H9 (cell line): ENCODE data around the gene OSGIN1. TPM values are rescaled to one million over a fixed set of nuclear protein-coding genes. Genes with fewer than 3 reads are reported as not detected.
A peak's percentile ranks its signal among the peaks of the same experiment; 100 is the strongest.

Experiments used
- DNase-seq: peaks from one replicate; pipeline ENCODE4 v3.0.0-alpha.2; 2017
- H2AFZ ChIP-seq: one replicate; pipeline ENCODE4 v1.6.1; 2013; ENCODE audit warnings: mild to moderate bottlenecking, low read length, control low read depth, moderate library complexity
- H2AK5ac ChIP-seq: 2 replicates; pipeline ENCODE4 v1.6.1; 2013; ENCODE audit warnings: low read length, control low read depth, mixed read lengths; ENCODE audit not compliant: insufficient read length
- H2BK120ac ChIP-seq: one replicate; pipeline ENCODE4 v1.6.1; 2013; ENCODE audit warnings: low read depth, mild to moderate bottlenecking, low read length, control low read depth, inconsistent platforms; ENCODE audit not compliant: poor library complexity, severe bottlenecking
- H2BK12ac ChIP-seq: 2 replicates; pipeline ENCODE4 v1.6.1; 2013; ENCODE audit warnings: low read length, control low read depth, mixed read lengths, low read depth; ENCODE audit not compliant: insufficient read length
- H2BK15ac ChIP-seq: 2 replicates; pipeline ENCODE4 v1.6.1; 2013; ENCODE audit warnings: low read depth, low read length, control low read depth
- H2BK20ac ChIP-seq: one replicate; pipeline ENCODE4 v1.6.1; 2013; ENCODE audit warnings: low read depth, mild to moderate bottlenecking, low read length, control low read depth, inconsistent platforms; ENCODE audit not compliant: poor library complexity, severe bottlenecking
- H2BK5ac ChIP-seq: 2 replicates; pipeline ENCODE4 v1.6.1; 2013; ENCODE audit warnings: low read length, control low read depth, mixed read lengths; ENCODE audit not compliant: insufficient read length
- H3K14ac ChIP-seq: 2 replicates; pipeline ENCODE4 v1.6.1; 2013; ENCODE audit warnings: low read length, control low read depth; ENCODE audit not compliant: insufficient read depth
- H3K18ac ChIP-seq: 2 replicates; pipeline ENCODE4 v1.6.1; 2013; ENCODE audit warnings: low read depth, mild to moderate bottlenecking, mixed read lengths, low read length, control low read depth; ENCODE audit not compliant: insufficient read length
- H3K23ac ChIP-seq: 2 replicates; pipeline ENCODE4 v1.6.1; 2013; ENCODE audit warnings: low read length, control low read depth, mixed read lengths, low read depth; ENCODE audit not compliant: insufficient read length
- H3K23me2 ChIP-seq: 2 replicates; pipeline ENCODE4 v1.6.1; 2013; ENCODE audit warnings: low read depth, mild to moderate bottlenecking, mixed read lengths, low read length, control low read depth; ENCODE audit not compliant: insufficient read length, poor library complexity, severe bottlenecking
- H3K27ac ChIP-seq: 2 replicates; pipeline ENCODE4 v1.5.1; 2013; ENCODE audit warnings: low read length, control low read depth, mixed read lengths, low read depth; ENCODE audit not compliant: insufficient read length
- H3K27me3 ChIP-seq: 2 replicates; pipeline ENCODE4 v1.6.1; 2013; ENCODE audit warnings: low read length, control low read depth, inconsistent platforms; ENCODE audit not compliant: insufficient read depth
- H3K4ac ChIP-seq: 2 replicates; pipeline ENCODE4 v1.6.1; 2013; ENCODE audit warnings: low read depth, mild to moderate bottlenecking, control low read depth, inconsistent platforms, low read length, moderate library complexity
- H3K4me1 ChIP-seq: 2 replicates; pipeline ENCODE4 v1.6.1; 2013; ENCODE audit warnings: low read length, control low read depth, inconsistent platforms; ENCODE audit not compliant: insufficient read depth
- H3K4me2 ChIP-seq: 2 replicates; pipeline ENCODE4 v1.6.1; 2013; ENCODE audit warnings: low read length, control low read depth, mixed read lengths; ENCODE audit not compliant: insufficient read length, insufficient read depth
- H3K56ac ChIP-seq: 2 replicates; pipeline ENCODE4 v1.6.1; 2013; ENCODE audit warnings: low read depth, mild to moderate bottlenecking, mixed read lengths, low read length, control low read depth; ENCODE audit not compliant: insufficient read length
- H3K79me1 ChIP-seq: 2 replicates; pipeline ENCODE4 v1.6.1; 2013; ENCODE audit warnings: low read depth, mild to moderate bottlenecking, moderate library complexity, low read length, control low read depth, inconsistent platforms; ENCODE audit not compliant: insufficient read depth, poor library complexity, severe bottlenecking
- H3K79me2 ChIP-seq: 2 replicates; pipeline ENCODE4 v1.6.1; 2013; ENCODE audit warnings: low read length, control low read depth, inconsistent platforms; ENCODE audit not compliant: insufficient read depth
- H3K9ac ChIP-seq: 2 replicates; pipeline ENCODE4 v1.6.1; 2013; ENCODE audit warnings: low read length, control low read depth, mixed read lengths; ENCODE audit not compliant: insufficient read length; ENCODE audit errors: extremely low read depth
- H3K9me3 ChIP-seq: one replicate; pipeline ENCODE4 v1.6.1; 2013; ENCODE audit warnings: low read depth, low read length, inconsistent platforms; ENCODE audit not compliant: control insufficient read depth
- H3T11ph ChIP-seq: one replicate; pipeline ENCODE4 v1.6.1; 2013; ENCODE audit warnings: mild to moderate bottlenecking, low read length, control low read depth, inconsistent platforms
- H4K20me1 ChIP-seq: one replicate; pipeline ENCODE4 v1.6.1; 2013; ENCODE audit not compliant: control insufficient read depth, insufficient read length, insufficient read depth
- H4K5ac ChIP-seq: 2 replicates; pipeline ENCODE4 v1.6.1; 2013; ENCODE audit warnings: low read depth, mild to moderate bottlenecking, mixed read lengths, low read length, control low read depth; ENCODE audit not compliant: insufficient read length
- H4K8ac ChIP-seq: replicated peaks from 2 replicates; pipeline ENCODE4 v1.6.1; 2013; ENCODE audit warnings: low read length, control low read depth, mixed read lengths, low read depth; ENCODE audit not compliant: insufficient read length
- H4K91ac ChIP-seq: 2 replicates; pipeline ENCODE4 v1.6.1; 2013; ENCODE audit warnings: low read depth, mild to moderate bottlenecking, moderate library complexity, mixed read lengths, low read length, control low read depth; ENCODE audit not compliant: insufficient read length
- H3K27ac Mint-ChIP-seq, 3 experiments: 2 replicates in 2 of 3; 3 replicates in 1 of 3; pipeline ENCODE4 v1.8.0; 2020 to 2021; ENCODE audit warnings: mixed read lengths in 3 of 3, mild to moderate bottlenecking in 1 of 3, moderate library complexity in 1 of 3
- H3K27me3 Mint-ChIP-seq: 2 replicates; pipeline ENCODE4 v1.8.0; 2021; ENCODE audit warnings: low read depth, mild to moderate bottlenecking, moderate library complexity, mixed read lengths
- H3K36me3 Mint-ChIP-seq, 3 experiments: 2 replicates in 2 of 3; 3 replicates in 1 of 3; pipeline ENCODE4 v1.8.0; 2020 to 2021; ENCODE audit warnings: low read depth in 3 of 3, mixed read lengths in 3 of 3; ENCODE audit not compliant: insufficient read depth in 1 of 3
- H3K4me1 Mint-ChIP-seq, 2 experiments: 2 replicates each; pipeline ENCODE4 v1.8.0; 2020; ENCODE audit warnings: mixed read lengths in 2 of 2
- H3K4me3 Mint-ChIP-seq, 2 experiments: 2 replicates in 1 of 2; 3 replicates in 1 of 2; pipeline ENCODE4 v1.8.0; 2020 to 2021; ENCODE audit warnings: mild to moderate bottlenecking in 2 of 2, mixed read lengths in 2 of 2, moderate library complexity in 1 of 2
- H3K9me3 Mint-ChIP-seq, 2 experiments: 2 replicates in 1 of 2; 3 replicates in 1 of 2; pipeline ENCODE4 v1.8.0; 2020; ENCODE audit warnings: mild to moderate bottlenecking in 2 of 2, mixed read lengths in 2 of 2, moderate library complexity in 1 of 2
- WGBS: extraction: QIAGEN DNeasy Blood & Tissue Kit; methylation state at CpG from one replicate; pipeline ENCODE4 v1.1.7; 2013; ENCODE audit warnings: missing lambda C conversion rate, low lambda C conversion rate, mixed read lengths; ENCODE audit not compliant: insufficient read length; ENCODE audit errors: extremely low coverage; 5-methylcytosine and 5-hydroxymethylcytosine counted together
- total RNA-seq: library from RNA; stranded (reverse); gene quantifications from 2 replicates; pipeline ENCODE4 v1.2.1, GENCODE V29; 2021
- TF ChIP-seq, protein P1 (sequence below): fragments of 200-600 bp; sonication (generic); conservative IDR thresholded peaks from 3 replicates; pipeline ENCODE4 v1.8.0; 2021; ENCODE audit warnings: antibody characterized with exemption, mild to moderate bottlenecking

Gene OSGIN1
- total RNA-seq, 1 experiment from 2014 or later, result 0.63 TPM

DNA sequence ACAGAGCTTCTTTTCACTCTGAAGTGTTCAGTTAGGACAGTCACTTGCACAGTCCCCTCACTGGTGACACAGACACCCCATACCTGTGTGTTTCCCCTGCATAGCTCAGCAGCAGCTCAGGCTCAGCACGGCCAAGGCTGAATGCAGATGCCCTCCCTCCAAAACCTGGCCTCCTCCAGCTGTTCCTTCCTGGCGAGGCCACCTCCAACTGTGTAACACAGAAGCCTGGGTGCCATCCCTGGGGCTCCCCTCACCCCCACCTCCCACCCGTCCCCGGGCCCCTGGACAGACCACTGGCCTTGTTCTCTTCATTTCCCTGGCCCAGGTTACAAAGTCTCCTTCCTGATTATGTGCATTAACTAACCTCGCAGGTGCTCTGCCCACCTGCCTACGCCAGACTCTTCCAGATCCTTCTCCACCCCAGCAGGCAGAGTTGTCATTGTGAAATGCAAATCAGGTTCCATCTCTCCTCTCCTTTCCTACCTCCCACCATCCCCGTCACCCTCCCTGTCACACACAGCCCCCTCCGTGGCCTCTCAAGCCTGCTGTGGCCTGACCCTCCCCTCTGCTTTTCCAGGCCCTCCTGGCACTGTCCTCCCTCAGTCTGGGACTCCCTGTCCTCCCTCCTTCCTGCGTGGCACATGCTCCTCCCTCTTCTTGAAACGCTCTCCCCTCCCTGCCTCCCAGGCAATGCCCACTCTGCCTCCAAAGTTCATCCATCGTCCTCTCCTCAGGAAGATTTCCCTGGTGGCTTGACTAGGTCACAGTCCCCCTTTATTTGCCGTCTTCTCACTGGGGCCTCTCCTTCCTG lies 27.7 kb upstream of the OSGIN1 start:
- no peak overlapping the region for H3K4me2 ChIP-seq
- H2AFZ ChIP-seq, result no peak overlapping the region
- H3K9me3 Mint-ChIP-seq, result no peaks in the 10 kb centered on the region
- H3K4ac ChIP-seq, result no peak overlapping the region
- H4K5ac ChIP-seq, result no peak overlapping the region
- no peak overlapping the region for H4K8ac ChIP-seq
- no peaks in the 10 kb centered on the region for H3K9me3 ChIP-seq
- no peak overlapping the region for H2BK12ac ChIP-seq
- TF ChIP-seq, protein P1, sequence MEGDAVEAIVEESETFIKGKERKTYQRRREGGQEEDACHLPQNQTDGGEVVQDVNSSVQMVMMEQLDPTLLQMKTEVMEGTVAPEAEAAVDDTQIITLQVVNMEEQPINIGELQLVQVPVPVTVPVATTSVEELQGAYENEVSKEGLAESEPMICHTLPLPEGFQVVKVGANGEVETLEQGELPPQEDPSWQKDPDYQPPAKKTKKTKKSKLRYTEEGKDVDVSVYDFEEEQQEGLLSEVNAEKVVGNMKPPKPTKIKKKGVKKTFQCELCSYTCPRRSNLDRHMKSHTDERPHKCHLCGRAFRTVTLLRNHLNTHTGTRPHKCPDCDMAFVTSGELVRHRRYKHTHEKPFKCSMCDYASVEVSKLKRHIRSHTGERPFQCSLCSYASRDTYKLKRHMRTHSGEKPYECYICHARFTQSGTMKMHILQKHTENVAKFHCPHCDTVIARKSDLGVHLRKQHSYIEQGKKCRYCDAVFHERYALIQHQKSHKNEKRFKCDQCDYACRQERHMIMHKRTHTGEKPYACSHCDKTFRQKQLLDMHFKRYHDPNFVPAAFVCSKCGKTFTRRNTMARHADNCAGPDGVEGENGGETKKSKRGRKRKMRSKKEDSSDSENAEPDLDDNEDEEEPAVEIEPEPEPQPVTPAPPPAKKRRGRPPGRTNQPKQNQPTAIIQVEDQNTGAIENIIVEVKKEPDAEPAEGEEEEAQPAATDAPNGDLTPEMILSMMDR, result no peak
- no peak overlapping the region for H2BK15ac ChIP-seq
- no peak overlapping the region for H2BK120ac ChIP-seq
- H3K27me3 ChIP-seq, result no peaks in the 10 kb centered on the region
- no peak overlapping the region for H3K4me3 Mint-ChIP-seq
- DNase-seq, result no peak
- WGBS, result no CpG with 5 or more reads among the region's 12 CpGs
- no peak overlapping the region for H3K14ac ChIP-seq
- no peak overlapping the region for H3K27ac ChIP-seq
- H2BK20ac ChIP-seq, result no peak overlapping the region
- no peak overlapping the region for H3K56ac ChIP-seq
- H3K23me2 ChIP-seq, result peaks cover 4% of the 10 kb centered on the region
- H3K36me3 Mint-ChIP-seq, result peaks cover 7 to 14% (median 13%) of the 10 kb centered on the region in 3 experiments; a peak in 6 of 7 replicates
- no peaks in the 10 kb centered on the region for H4K20me1 ChIP-seq
- no peak overlapping the region for H3K23ac ChIP-seq
- H2AK5ac ChIP-seq, result no peak overlapping the region
- H3K27me3 Mint-ChIP-seq, result peaks cover 2% of the 10 kb centered on the region; the same call in 1 of the 2 replicates
- no peak overlapping the region for H3K18ac ChIP-seq
- no peaks in the 10 kb centered on the region for H3K4me1 ChIP-seq
- no peak overlapping the region for H3T11ph ChIP-seq
- peak overlapping the region in 2 of 3 experiments; percentile 70 to 93; a peak in 2 of 7 replicates for H3K27ac Mint-ChIP-seq
- H3K79me2 ChIP-seq, result no peaks in the 10 kb centered on the region
- H3K4me1 Mint-ChIP-seq, result peaks cover 16 to 30% of the 10 kb centered on the region in 2 experiments
- no peak overlapping the region for H2BK5ac ChIP-seq
- no peak overlapping the region for H3K9ac ChIP-seq
- no peak overlapping the region for H4K91ac ChIP-seq
- H3K79me1 ChIP-seq, result no peaks in the 10 kb centered on the region
